Mesenchymal stem cell (in vitro differentiated cells and primary cell): Measurements from ENCODE around the gene GRIFIN.

ENCODE experiments used
- DNase-seq: peaks from one replicate; pipeline ENCODE4 v3.0.0-alpha.2; 2013
- H2AFZ ChIP-seq: one replicate; pipeline ENCODE4 v1.6.1; 2013; ENCODE audit warnings: low read depth, mild to moderate bottlenecking, control low read depth, inconsistent platforms, low read length, moderate library complexity
- H2AK5ac ChIP-seq: 2 replicates; pipeline ENCODE4 v1.6.1; 2013; ENCODE audit warnings: low read length, moderate library complexity, mild to moderate bottlenecking, inconsistent platforms; ENCODE audit not compliant: severe bottlenecking
- H2BK120ac ChIP-seq: one replicate; pipeline ENCODE4 v1.6.1; 2013; ENCODE audit warnings: low read depth, mild to moderate bottlenecking, inconsistent platforms, low read length, moderate library complexity
- H2BK12ac ChIP-seq, 2 experiments: one replicate each; pipeline ENCODE4 v1.6.1; 2013; ENCODE audit warnings: inconsistent platforms in 2 of 2, low read length in 2 of 2, mild to moderate bottlenecking in 2 of 2, moderate library complexity in 2 of 2, control low read depth in 1 of 2
- H2BK15ac ChIP-seq: one replicate; pipeline ENCODE4 v1.6.1; 2013; ENCODE audit warnings: mild to moderate bottlenecking, low read depth, inconsistent platforms; ENCODE audit not compliant: poor library complexity, severe bottlenecking
- H2BK5ac ChIP-seq: 2 replicates; pipeline ENCODE4 v1.6.1; 2013; ENCODE audit warnings: low read depth, mild to moderate bottlenecking, low read length, control low read depth, inconsistent platforms; ENCODE audit not compliant: poor library complexity, severe bottlenecking
- H3K14ac ChIP-seq, 2 experiments: one replicate each; pipeline ENCODE4 v1.6.1; 2013; ENCODE audit warnings: inconsistent platforms in 2 of 2, low read length in 2 of 2, control low read depth in 1 of 2, mild to moderate bottlenecking in 1 of 2, moderate library complexity in 1 of 2
- H3K18ac ChIP-seq, 2 experiments: one replicate each; pipeline ENCODE4 v1.6.1; 2013; ENCODE audit warnings: inconsistent platforms in 2 of 2, low read length in 2 of 2, control low read depth in 1 of 2, low read depth in 1 of 2, mild to moderate bottlenecking in 1 of 2
- H3K23ac ChIP-seq, 2 experiments: one replicate each; pipeline ENCODE4 v1.6.1; 2013; ENCODE audit warnings: inconsistent platforms in 2 of 2, low read length in 2 of 2, mild to moderate bottlenecking in 2 of 2, moderate library complexity in 2 of 2, control low read depth in 1 of 2
- H3K27ac ChIP-seq: 2 replicates; pipeline ENCODE4 v1.5.1; 2013; ENCODE audit warnings: mild to moderate bottlenecking, moderate library complexity, low read length, control low read depth, inconsistent platforms; ENCODE audit not compliant: poor library complexity, severe bottlenecking
- H3K27me3 ChIP-seq, 2 experiments: 2 replicates each; pipeline versions ENCODE4 v1.6.1 to v1.7.0; 2013; ENCODE audit warnings: low read length in 2 of 2, mild to moderate bottlenecking in 2 of 2, moderate library complexity in 2 of 2, control low read depth in 1 of 2, inconsistent platforms in 1 of 2; ENCODE audit not compliant: control insufficient read depth in 1 of 2, insufficient read depth in 1 of 2
- H3K36me3 ChIP-seq, 2 experiments: 2 replicates each; pipeline versions ENCODE4 v1.6.1 to v1.7.0; 2013; ENCODE audit warnings: low read length in 2 of 2, control low read depth in 1 of 2, inconsistent platforms in 1 of 2, low read depth in 1 of 2, mild to moderate bottlenecking in 1 of 2; ENCODE audit not compliant: insufficient read depth in 2 of 2, control insufficient read depth in 1 of 2
- H3K4ac ChIP-seq, 2 experiments: one replicate each; pipeline ENCODE4 v1.6.1; 2013; ENCODE audit warnings: inconsistent platforms in 2 of 2, low read length in 2 of 2, mild to moderate bottlenecking in 2 of 2, moderate library complexity in 2 of 2, control low read depth in 1 of 2, low read depth in 1 of 2
- H3K4me1 ChIP-seq: 2 replicates; pipeline ENCODE4 v1.6.1; 2013; ENCODE audit warnings: low read depth, low read length, control low read depth; ENCODE audit not compliant: control insufficient read depth, insufficient read depth
- H3K4me2 ChIP-seq: 2 replicates; pipeline ENCODE4 v1.6.1; 2013; ENCODE audit warnings: low read length, mild to moderate bottlenecking, inconsistent platforms; ENCODE audit not compliant: poor library complexity, severe bottlenecking
- H3K4me3 ChIP-seq, 2 experiments: 2 replicates each; pipeline versions ENCODE4 v1.5.1 to v1.7.0; 2013; ENCODE audit warnings: low read length in 2 of 2, mild to moderate bottlenecking in 2 of 2, control low read depth in 1 of 2, low read depth in 1 of 2; ENCODE audit not compliant: insufficient read depth in 1 of 2
- H3K79me1 ChIP-seq: replicated peaks from 2 replicates; pipeline ENCODE4 v1.6.1; 2013; ENCODE audit warnings: mild to moderate bottlenecking, control low read depth, low read length, inconsistent platforms; ENCODE audit not compliant: poor library complexity, severe bottlenecking
- H3K9ac ChIP-seq: 2 replicates; pipeline ENCODE4 v1.7.0; 2013; ENCODE audit warnings: mild to moderate bottlenecking, low read length, moderate library complexity
- H3K9me3 ChIP-seq: 2 replicates; pipeline ENCODE4 v1.7.0; 2013; ENCODE audit warnings: mild to moderate bottlenecking, low read length; ENCODE audit not compliant: control insufficient read depth
- H4K8ac ChIP-seq: one replicate; pipeline ENCODE4 v1.6.1; 2013; ENCODE audit warnings: inconsistent platforms, mild to moderate bottlenecking, low read length, moderate library complexity
- H4K91ac ChIP-seq: one replicate; pipeline ENCODE4 v1.6.1; 2013; ENCODE audit warnings: mild to moderate bottlenecking, low read length, inconsistent platforms
- WGBS: methylation state at CpG from one replicate; pipeline ENCODE4 v1.1.7; 2013; ENCODE audit warnings: mixed read lengths; 5-methylcytosine and 5-hydroxymethylcytosine counted together

GRIFIN gene

GRCh38 chr7:2514473-2515423 is 38.5 kb upstream of the GRIFIN start:
- H2BK120ac ChIP-seq, result no peak overlapping the region
- WGBS, result 87% methylated on average over 9 of the region's 9 CpGs
- no peaks in the 10 kb centered on the region for H3K9me3 ChIP-seq
- no peak for DNase-seq
- no peak overlapping the region for H3K23ac ChIP-seq
- H3K4me1 ChIP-seq, result peaks cover 77% of the 10 kb centered on the region
- H3K18ac ChIP-seq, result no peak overlapping the region
- peak overlapping the region; percentile 97 for H3K27ac ChIP-seq
- H3K4me2 ChIP-seq, result no peak overlapping the region
- H3K36me3 ChIP-seq, result no peaks in the 10 kb centered on the region
- no peak overlapping the region for H3K9ac ChIP-seq
- no peak overlapping the region for H2BK12ac ChIP-seq
- no peak overlapping the region for H2AFZ ChIP-seq
- peaks cover 0 to 10% of the 10 kb centered on the region in 2 experiments for H3K27me3 ChIP-seq
- peak overlapping the region; percentile 97 for H2BK5ac ChIP-seq
- H3K79me1 ChIP-seq, result no peaks in the 10 kb centered on the region
- H4K91ac ChIP-seq, result no peak overlapping the region
- H2AK5ac ChIP-seq, result peak overlapping the region; percentile 98
- H3K4ac ChIP-seq, result no peak overlapping the region
- no peak overlapping the region for H2BK15ac ChIP-seq
- H3K14ac ChIP-seq, result no peak overlapping the region
- no peak overlapping the region for H3K4me3 ChIP-seq
- H4K8ac ChIP-seq, result no peak overlapping the region

GRCh38 chr7:2513702-2514101 is 37.5 kb upstream of the GRIFIN start:
- WGBS, result 81% methylated on average over 7 of the region's 7 CpGs
- Histone ChIP-seq H3K4me1 (peaks cover 81% of the 10 kb centered on the region), H3K27ac (no peak overlapping the region), H4K8ac (no peak overlapping the region), H3K9me3 (no peaks in the 10 kb centered on the region), H2AK5ac (peak overlapping the region; percentile 76), H3K9ac (no peak overlapping the region), H2BK5ac (no peak overlapping the region), H3K4ac (no peak overlapping the region), H3K79me1 (no peaks in the 10 kb centered on the region), H3K27me3 (peaks cover 0 to 15% of the 10 kb centered on the region in 2 experiments), H4K91ac (no peak overlapping the region), H3K23ac (no peak overlapping the region), H2BK120ac (no peak overlapping the region), H3K36me3 (no peaks in the 10 kb centered on the region), H2AFZ (no peak overlapping the region), H2BK12ac (no peak overlapping the region), H3K18ac (no peak overlapping the region), H3K14ac (no peak overlapping the region), H3K4me3 (no peak overlapping the region), H3K4me2 (no peak overlapping the region), H2BK15ac (no peak overlapping the region)
- no peak for DNase-seq

- Histone ChIP-seq H3K9me3 (no peaks in the 10 kb centered on the region), H3K36me3 (no peaks in the 10 kb centered on the region), H3K27me3 (peaks cover 0 to 25% of the 10 kb centered on the region in 2 experiments), H3K4me1 (peaks cover 81% of the 10 kb centered on the region), H2BK15ac (no peak overlapping the region), H2AK5ac (peak overlapping the region; percentile 28), H2BK12ac (no peak overlapping the region), H3K4me3 (no peak overlapping the region), H3K18ac (no peak overlapping the region), H3K4ac (no peak overlapping the region), H4K8ac (no peak overlapping the region), H3K27ac (no peak overlapping the region), H3K23ac (no peak overlapping the region), H2BK5ac (no peak overlapping the region), H4K91ac (no peak overlapping the region), H3K79me1 (no peaks in the 10 kb centered on the region), H2AFZ (no peak overlapping the region), H3K4me2 (no peak overlapping the region), H3K14ac (no peak overlapping the region), H2BK120ac (no peak overlapping the region), H3K9ac (no peak overlapping the region)
- 80% methylated on average over 3 of the region's 3 CpGs for WGBS
- no peak for DNase-seq
Observed at GRCh38 chr7:2512713-2513112, 36.5 kb upstream of the GRIFIN start.

GRCh38 chr7:2512179-2512661 is 36.0 kb upstream of the GRIFIN start:
- H3K79me1 ChIP-seq, result no peaks in the 10 kb centered on the region
- H4K91ac ChIP-seq, result no peak overlapping the region
- no peak overlapping the region for H4K8ac ChIP-seq
- H3K4me3 ChIP-seq, result no peak overlapping the region
- no peak overlapping the region for H3K4me2 ChIP-seq
- peaks cover 76% of the 10 kb centered on the region for H3K4me1 ChIP-seq
- H2BK5ac ChIP-seq, result no peak overlapping the region
- H3K18ac ChIP-seq, result no peak overlapping the region
- peaks cover 0 to 27% of the 10 kb centered on the region in 2 experiments for H3K27me3 ChIP-seq
- WGBS, result 68% methylated on average over 12 of the region's 12 CpGs
- H3K14ac ChIP-seq, result no peak overlapping the region
- H2BK12ac ChIP-seq, result no peak overlapping the region
- H3K9ac ChIP-seq, result no peak overlapping the region
- H3K9me3 ChIP-seq, result no peaks in the 10 kb centered on the region
- peak overlapping the region; percentile 54 for H2AK5ac ChIP-seq
- no peak overlapping the region for H2BK15ac ChIP-seq
- H3K27ac ChIP-seq, result no peak overlapping the region
- H2AFZ ChIP-seq, result no peak overlapping the region
- no peaks in the 10 kb centered on the region for H3K36me3 ChIP-seq
- H2BK120ac ChIP-seq, result no peak overlapping the region
- DNase-seq, result no peak
- H3K23ac ChIP-seq, result no peak overlapping the region
- no peak overlapping the region for H3K4ac ChIP-seq
